HG02840 (cell line): Measurements from ENCODE around the gene ST6GAL1.
A peak's percentile ranks its signal among the peaks of the same experiment; 100 is the strongest.
"Not testable (repeated sequence)": the region's sequence is repeated elsewhere in the genome, so short reads cannot be mapped to it uniquely, and the experiment has no call there.

ENCODE experiments used
- ATAC-seq: cut with Tn5 transposase; IDR thresholded peaks from one replicate; pipeline ENCODE4 v1.9.1; 2021; ENCODE audit warnings: mild to moderate bottlenecking, moderate library complexity, moderate number of reproducible peaks; ENCODE audit not compliant: unreplicated experiment, low FRiP score

ST6GAL1 gene

GRCh38 chr3:187041362-187042307, 111.3 kb downstream of the ST6GAL1 start:
- ATAC-seq: no peak

- ATAC-seq: no peak
Measured at GRCh38 chr3:187042346-187042745, 112.0 kb downstream of the ST6GAL1 start.

- ATAC-seq: no peak
Measured at GRCh38 chr3:187042874-187043458, 112.6 kb downstream of the ST6GAL1 start.

- peak; percentile 61 for ATAC-seq
Measured at GRCh38 chr3:187044206-187044605, 113.9 kb downstream of the ST6GAL1 start.

- no peak for ATAC-seq
Measured at GRCh38 chr3:187044867-187045552, 114.7 kb downstream of the ST6GAL1 start.

GRCh38 chr3:187046033-187046432, 115.7 kb downstream of the ST6GAL1 start:
- ATAC-seq: no peak

GRCh38 chr3:187049462-187050101, 119.3 kb downstream of the ST6GAL1 start:
- ATAC-seq: no peak

- no peak for ATAC-seq
Measured at GRCh38 chr3:187051066-187051465, 120.7 kb downstream of the ST6GAL1 start.

GRCh38 chr3:187051724-187052366, 121.5 kb downstream of the ST6GAL1 start:
- no peak for ATAC-seq

- ATAC-seq: not testable (repeated sequence)
Measured at GRCh38 chr3:187052427-187052826, 122.1 kb downstream of the ST6GAL1 start.

- ATAC-seq: not testable (repeated sequence)
Measured at GRCh38 chr3:187054433-187054832, 124.1 kb downstream of the ST6GAL1 start.

- not testable (repeated sequence) for ATAC-seq
Measured at GRCh38 chr3:187057803-187058202, 127.5 kb downstream of the ST6GAL1 start.

- ATAC-seq: no peak
Measured at GRCh38 chr3:187061748-187062147, 131.4 kb downstream of the ST6GAL1 start.

- no peak for ATAC-seq
Measured at GRCh38 chr3:187062526-187063177, 132.3 kb downstream of the ST6GAL1 start.

GRCh38 chr3:187063286-187064121, 133.2 kb downstream of the ST6GAL1 start:
- ATAC-seq: no peak

- no peak for ATAC-seq
Measured at GRCh38 chr3:187064210-187065115, 134.1 kb downstream of the ST6GAL1 start.

GRCh38 chr3:187066228-187066995, 136.1 kb downstream of the ST6GAL1 start:
- no peak for ATAC-seq
